Left ventricle myocardium inferior (tissue), 1 donor: ENCODE measurements around the gene RNF25. TPM values are rescaled to one million over a fixed set of nuclear protein-coding genes. Genes with fewer than 3 reads are reported as not detected.

Experiments
- DNase-seq: peaks from one replicate; pipeline ENCODE4 v3.0.0-alpha.2; 2020
- H3K27ac ChIP-seq: fragments of 200-600 bp; replicated peaks from 2 replicates; pipeline ENCODE4 v1.8.0; 2021
- H3K27me3 ChIP-seq: fragments of 200-600 bp; 2 replicates; pipeline ENCODE4 v1.8.0; 2021; ENCODE audit warnings: low read depth
- H3K36me3 ChIP-seq: fragments of 200-600 bp; 2 replicates; pipeline ENCODE4 v1.8.0; 2021
- H3K4me1 ChIP-seq: fragments of 200-600 bp; 2 replicates; pipeline ENCODE4 v1.8.0; 2021
- H3K4me3 ChIP-seq: fragments of 200-600 bp; 2 replicates; pipeline ENCODE4 v1.8.0; 2021; ENCODE audit warnings: mild to moderate bottlenecking, moderate library complexity
- H3K9me3 ChIP-seq: fragments of 200-600 bp; replicated peaks from 2 replicates; pipeline ENCODE4 v1.8.0; 2021
- CTCF ChIP-seq: fragments of 200-600 bp; IDR thresholded peaks from 2 replicates; pipeline ENCODE4 v1.8.0; 2021; ENCODE audit warnings: antibody characterized with exemption, mild to moderate bottlenecking, borderline replicate concordance
- intact Hi-C: fragments of 100-400 bp; cut with micrococcal nuclease; formaldehyde crosslinking; loops from one replicate; pipeline ENCODE4 v1.11.0; 2022
- total RNA-seq: library from RNA; stranded (reverse); fragmentation: NEBNext Ultra II Directional; extraction: Animal tissue kit (Norgen Biotek cat#: 25700); gene quantifications from one replicate; pipeline ENCODE4 v1.2.1, GENCODE V29; 2021
- donor health status: DM: no; HTN: yes; CAD: no; lungs with severe emphysema.

The RNF25 gene
- total RNA-seq, 1 donor from 2014 or later = 14.7 TPM

GRCh38 chr2:218642786-218643185 is 29.0 kb downstream of the RNF25 start:
- no peak for DNase-seq
- intact Hi-C loops = no loop called here
- no peak for TF ChIP-seq CTCF
- Histone ChIP-seq H3K4me3 (no peak overlapping the region), H3K27ac (no peak overlapping the region), H3K9me3 (no peaks in the 10 kb centered on the region), H3K27me3 (no peaks in the 10 kb centered on the region), H3K4me1 (no peaks in the 10 kb centered on the region), H3K36me3 (peaks cover 93% of the 10 kb centered on the region)

DNA sequence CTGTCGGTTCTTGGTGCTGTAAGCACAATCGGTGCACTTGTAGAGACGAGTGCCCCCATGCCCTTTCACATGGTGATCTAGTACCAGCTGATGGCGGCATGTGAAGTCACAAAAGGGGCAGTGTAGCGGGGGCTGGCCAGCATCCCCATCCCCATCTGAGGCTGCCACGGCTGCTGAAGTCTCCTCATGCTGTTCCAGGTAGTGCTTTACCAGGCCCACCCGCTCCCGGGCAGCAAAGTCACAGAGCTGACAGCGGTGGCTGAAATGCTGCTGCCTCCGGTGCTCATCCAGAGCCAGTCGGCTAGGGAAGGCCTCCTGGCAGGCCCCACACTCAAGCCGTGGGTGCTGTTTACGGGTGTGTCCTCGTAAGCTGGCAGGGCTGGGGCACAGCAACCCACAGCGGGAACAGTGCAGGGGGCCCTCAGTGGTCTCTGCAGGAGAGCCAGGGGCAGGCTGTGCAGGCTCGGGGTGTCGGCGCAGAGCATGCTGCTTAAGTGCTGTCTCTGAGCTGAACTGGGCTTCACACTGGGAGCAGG is 29.6 kb downstream of the RNF25 start:
- no peak for TF ChIP-seq CTCF
- no peak overlapping the region for H3K27ac ChIP-seq
- no peak overlapping the region for H3K4me3 ChIP-seq
- H3K4me1 ChIP-seq = no peaks in the 10 kb centered on the region
- H3K9me3 ChIP-seq = no peaks in the 10 kb centered on the region
- no peak for DNase-seq
- no peaks in the 10 kb centered on the region for H3K27me3 ChIP-seq
- H3K36me3 ChIP-seq = peaks cover 94% of the 10 kb centered on the region
- intact Hi-C loops = no loop called here

DNA sequence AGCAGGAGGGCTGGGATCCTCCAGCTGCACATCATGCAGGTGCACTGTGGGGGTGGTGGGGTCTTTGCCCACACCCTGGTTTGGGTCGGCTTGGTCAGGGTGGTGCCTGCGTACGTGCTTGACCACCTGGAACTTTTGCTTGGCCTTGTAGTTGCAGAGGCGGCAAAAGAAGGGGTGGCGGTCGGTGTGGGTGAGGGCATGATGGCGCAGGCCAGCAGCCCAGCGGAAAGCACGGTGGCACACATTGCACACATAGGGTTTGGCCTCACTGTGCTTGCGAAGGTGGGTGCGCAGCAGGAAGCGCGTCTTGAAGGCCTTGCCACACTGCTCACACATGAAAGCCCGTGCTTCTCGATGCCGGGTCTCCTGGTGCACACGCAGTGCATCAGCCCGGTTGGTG is 33.4 kb downstream of the RNF25 start:
- Histone ChIP-seq H3K4me1 (no peaks in the 10 kb centered on the region), H3K9me3 (no peaks in the 10 kb centered on the region), H3K36me3 (peaks cover 97% of the 10 kb centered on the region), H3K27ac (no peak overlapping the region), H3K27me3 (no peaks in the 10 kb centered on the region), H3K4me3 (no peak overlapping the region)
- TF ChIP-seq CTCF = no peak
- DNase-seq = no peak
- intact Hi-C loops = no loop called here

- no peaks in the 10 kb centered on the region for H3K27me3 ChIP-seq
- no peak for DNase-seq
- no peaks in the 10 kb centered on the region for H3K9me3 ChIP-seq
- H3K4me3 ChIP-seq = no peak overlapping the region
- no peak for TF ChIP-seq CTCF
- peaks cover 73% of the 10 kb centered on the region for H3K36me3 ChIP-seq
- intact Hi-C loops = no loop called here
- H3K4me1 ChIP-seq = no peaks in the 10 kb centered on the region
- no peak overlapping the region for H3K27ac ChIP-seq
Observed at GRCh38 chr2:218635719-218636118, 36.1 kb downstream of the RNF25 start.

- TF ChIP-seq CTCF = no peak
- H3K27me3 ChIP-seq = no peaks in the 10 kb centered on the region
- peak overlapping the region; percentile 33 for H3K27ac ChIP-seq
- DNase-seq = no peak
- no peaks in the 10 kb centered on the region for H3K4me1 ChIP-seq
- H3K9me3 ChIP-seq = no peaks in the 10 kb centered on the region
- intact Hi-C loops = no loop called here
- peaks cover 36% of the 10 kb centered on the region for H3K36me3 ChIP-seq
- H3K4me3 ChIP-seq = no peak overlapping the region
Observed at GRCh38 chr2:218631837-218632236, 40.0 kb downstream of the RNF25 start.

- Histone ChIP-seq H3K27me3 (no peaks in the 10 kb centered on the region), H3K27ac (no peak overlapping the region), H3K4me1 (peaks cover under 1% of the 10 kb centered on the region), H3K36me3 (no peaks in the 10 kb centered on the region), H3K9me3 (no peaks in the 10 kb centered on the region), H3K4me3 (no peak overlapping the region)
- intact Hi-C loops = no loop called here
- no peak for TF ChIP-seq CTCF
- no peak for DNase-seq
Observed at GRCh38 chr2:218627939-218628338, 43.9 kb downstream of the RNF25 start.
